ENCODE results near the gene LRRC8A. TPM values are rescaled to one million over a fixed set of nuclear protein-coding genes. Genes with fewer than 3 reads are reported as not detected.

LRRC8A gene
- total RNA-seq, 6 experiments from 2014 or later, result 8.6 to 46.1 (median 22.1) TPM

DNA sequence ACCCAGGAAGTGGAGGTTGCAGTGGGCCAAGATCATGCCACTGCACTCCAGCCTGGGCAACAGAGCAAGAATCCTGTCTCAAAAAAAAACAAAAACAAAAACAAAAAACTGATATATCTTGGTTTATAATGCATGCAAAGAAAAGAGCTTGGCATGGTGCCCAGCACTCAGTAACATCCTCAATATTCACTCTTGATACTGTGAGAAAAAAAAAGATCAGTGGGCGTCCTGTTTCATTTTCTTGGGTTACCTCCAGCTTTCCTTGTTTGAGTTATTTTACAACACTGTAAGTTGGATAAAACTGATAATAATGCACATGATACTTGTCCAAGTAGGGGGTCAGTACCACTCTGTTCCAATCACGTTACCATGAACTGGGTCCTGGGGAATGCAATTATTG, 46.7 kb downstream of the LRRC8A start:
- WGBS (ENCODE audit: insufficient coverage, low coverage, low lambda C conversion rate, missing lambda C conversion rate), result 71% methylated on average over 2 of the region's 2 CpGs
- H3K4me1 ChIP-seq, result peaks cover 0 to 15% (median 0%) of the 10 kb centered on the region in 4 donors
- ATAC-seq, result no peak
- H3K36me3 ChIP-seq, result peaks cover 0 to 5% (median 0%) of the 10 kb centered on the region in 4 donors
- TF ChIP-seq CTCF (IDR thresholded peaks at IDR 0.05) (no peak), POLR2A (IDR thresholded peaks at IDR 0.05) (no peak)
- intact Hi-C loops (cut with DNase I), result no loop called here
- no peak for DNase-seq
- H3K27ac ChIP-seq, result no peak overlapping the region
- no peaks in the 10 kb centered on the region for H3K9me3 ChIP-seq
- no peak overlapping the region for H3K4me3 ChIP-seq
- H3K27me3 ChIP-seq, result no peaks in the 10 kb centered on the region

DNA sequence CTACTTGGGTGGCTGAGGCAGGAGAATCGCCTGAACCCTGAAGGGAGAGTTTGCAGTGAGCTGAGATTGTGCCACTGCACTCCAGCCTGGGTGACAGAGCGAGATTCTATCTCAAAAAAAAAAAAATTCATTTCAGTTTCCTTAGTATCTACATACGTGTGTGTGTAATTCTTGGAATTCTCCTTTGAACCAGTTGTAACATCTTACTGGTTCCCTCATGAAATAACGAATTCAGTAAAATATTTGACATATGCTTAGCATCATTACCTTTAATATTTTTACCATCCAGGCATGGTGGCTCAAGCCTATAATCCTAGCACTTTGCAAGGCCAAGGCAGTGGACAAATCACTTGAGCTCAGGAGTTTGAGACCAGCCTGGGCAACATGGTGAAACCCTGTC, 47.6 kb downstream of the LRRC8A start:
- DNase-seq (no peak), ATAC-seq (no peak)
- Histone ChIP-seq H3K4me3 (no peak overlapping the region), H3K4me1 (peaks cover 0 to 15% (median 0%) of the 10 kb centered on the region in 4 donors), H3K27me3 (no peaks in the 10 kb centered on the region), H3K36me3 (peaks cover 0 to 11% (median under 1%) of the 10 kb centered on the region in 4 donors), H3K9me3 (no peaks in the 10 kb centered on the region), H3K27ac (no peak overlapping the region)
- 81% methylated on average over 4 of the region's 4 CpGs for WGBS (ENCODE audit: insufficient coverage, low coverage, low lambda C conversion rate, missing lambda C conversion rate)
- TF ChIP-seq CTCF (IDR thresholded peaks at IDR 0.05) (no peak), POLR2A (IDR thresholded peaks at IDR 0.05) (no peak)
- intact Hi-C loops (cut with DNase I), result no loop called here

GRCh38 chr9:128933731-128934130, 51.8 kb downstream of the LRRC8A start:
- DNase-seq (peak in 1 of 3 donors; percentile 19), ATAC-seq (no peak)
- Histone ChIP-seq H3K27me3 (no peaks in the 10 kb centered on the region), H3K9me3 (no peaks in the 10 kb centered on the region), H3K36me3 (peaks cover 0 to 24% (median 4%) of the 10 kb centered on the region in 4 donors), H3K4me1 (no peaks in the 10 kb centered on the region), H3K27ac (no peak overlapping the region), H3K4me3 (no peak overlapping the region)
- intact Hi-C loops (cut with DNase I), result no loop called here
- WGBS (ENCODE audit: insufficient coverage, low coverage, low lambda C conversion rate, missing lambda C conversion rate), result 93% methylated on average over 3 of the region's 5 CpGs
- no peak for TF ChIP-seq CTCF (IDR thresholded peaks at IDR 0.05)
- no peak for TF ChIP-seq POLR2A (IDR thresholded peaks at IDR 0.05)

DNA sequence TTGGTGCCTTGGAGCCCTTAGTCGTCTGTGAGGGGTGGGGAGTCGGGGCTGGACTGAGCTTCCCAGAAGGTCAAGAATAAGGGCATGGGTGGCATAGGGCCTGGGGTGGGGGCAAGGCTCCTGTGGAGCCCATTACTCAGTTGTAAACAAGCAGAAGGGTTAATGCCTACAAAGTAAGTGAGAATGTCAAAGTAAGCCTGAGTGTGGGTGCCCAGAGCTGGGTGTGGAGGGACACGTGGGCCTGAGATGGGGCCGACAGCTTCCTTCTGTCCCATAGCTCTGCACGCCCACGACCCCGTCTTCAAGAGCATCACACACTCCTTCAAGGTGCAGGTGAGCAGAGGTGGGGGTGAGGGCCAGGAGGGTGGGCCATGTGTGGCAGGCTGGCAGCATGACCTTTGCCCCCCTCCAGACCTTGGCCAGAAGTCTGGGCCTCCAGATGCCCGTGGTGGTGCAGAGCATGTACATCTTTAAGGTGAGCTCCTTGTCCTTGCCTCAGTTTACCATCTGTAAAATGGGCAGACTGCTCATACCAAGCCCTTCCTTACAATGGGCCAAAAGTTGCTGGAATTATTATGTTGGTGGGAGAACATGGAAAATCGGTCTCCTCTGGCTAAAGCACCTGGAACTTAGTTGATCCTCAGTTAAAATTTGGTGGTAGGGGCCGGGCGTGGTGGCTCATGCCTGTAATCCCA, 54.4 kb downstream of the LRRC8A start:
- TF ChIP-seq POLR2A (IDR thresholded peaks at IDR 0.05), result no peak
- TF ChIP-seq CTCF (IDR thresholded peaks at IDR 0.05), result no peak
- Histone ChIP-seq H3K9me3 (no peaks in the 10 kb centered on the region), H3K4me1 (no peaks in the 10 kb centered on the region), H3K27me3 (no peaks in the 10 kb centered on the region), H3K4me3 (no peak overlapping the region), H3K36me3 (peaks cover 0 to 24% (median 4%) of the 10 kb centered on the region in 4 donors), H3K27ac (no peak overlapping the region)
- intact Hi-C loops (cut with DNase I), result no loop called here
- 100% methylated on average over 2 of the region's 11 CpGs for WGBS (ENCODE audit: insufficient coverage, low coverage, low lambda C conversion rate, missing lambda C conversion rate)
- peak in 1 of 3 donors; percentile 37 for DNase-seq
- no peak for ATAC-seq

Data from right lobe of liver (tissue), 6 donors.